HT-29 (cell line): ENCODE measurements around the gene RASGRF2. TPM values are rescaled to one million over a fixed set of nuclear protein-coding genes. Genes with fewer than 3 reads are reported as not detected.
"Not testable (repeated sequence)": the region's sequence is repeated elsewhere in the genome, so short reads cannot be mapped to it uniquely, and the experiment has no call there.

Experiments
- DNase-seq: peaks from one replicate; pipeline ENCODE4 v3.0.0-alpha.2; 2015; ENCODE audit warnings: low spot score
- total RNA-seq: library from RNA; depleted of rRNA; stranded (reverse); fragments of >200 nt; shearing (Covaris generic); gene quantifications from 2 replicates; pipeline ENCODE4 v1.2.3, GENCODE V29; 2014

The RASGRF2 gene
- total RNA-seq, 1 experiment from 2014 or later, result 8.8 TPM

DNA sequence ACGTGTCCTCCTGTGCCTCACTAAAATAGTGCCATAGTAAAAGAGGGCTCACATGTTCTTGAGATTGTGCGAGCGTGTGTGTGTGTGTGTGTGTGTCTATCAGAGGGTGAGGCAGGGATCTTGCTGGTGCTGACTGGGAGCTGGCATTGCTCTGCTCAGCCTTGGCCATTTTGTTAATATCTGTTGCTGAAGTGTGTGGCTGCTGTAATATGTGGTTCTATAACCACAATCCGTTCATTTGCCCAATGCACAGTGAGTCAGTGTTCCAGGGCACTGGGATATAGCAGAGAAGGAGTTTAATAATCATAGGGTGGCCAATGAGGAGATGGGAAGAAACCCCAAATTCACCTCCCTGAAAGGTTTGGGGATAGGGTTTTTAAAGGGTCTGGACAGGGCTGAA is 61.3 kb downstream of the RASGRF2 start:
- no peak for DNase-seq

DNA sequence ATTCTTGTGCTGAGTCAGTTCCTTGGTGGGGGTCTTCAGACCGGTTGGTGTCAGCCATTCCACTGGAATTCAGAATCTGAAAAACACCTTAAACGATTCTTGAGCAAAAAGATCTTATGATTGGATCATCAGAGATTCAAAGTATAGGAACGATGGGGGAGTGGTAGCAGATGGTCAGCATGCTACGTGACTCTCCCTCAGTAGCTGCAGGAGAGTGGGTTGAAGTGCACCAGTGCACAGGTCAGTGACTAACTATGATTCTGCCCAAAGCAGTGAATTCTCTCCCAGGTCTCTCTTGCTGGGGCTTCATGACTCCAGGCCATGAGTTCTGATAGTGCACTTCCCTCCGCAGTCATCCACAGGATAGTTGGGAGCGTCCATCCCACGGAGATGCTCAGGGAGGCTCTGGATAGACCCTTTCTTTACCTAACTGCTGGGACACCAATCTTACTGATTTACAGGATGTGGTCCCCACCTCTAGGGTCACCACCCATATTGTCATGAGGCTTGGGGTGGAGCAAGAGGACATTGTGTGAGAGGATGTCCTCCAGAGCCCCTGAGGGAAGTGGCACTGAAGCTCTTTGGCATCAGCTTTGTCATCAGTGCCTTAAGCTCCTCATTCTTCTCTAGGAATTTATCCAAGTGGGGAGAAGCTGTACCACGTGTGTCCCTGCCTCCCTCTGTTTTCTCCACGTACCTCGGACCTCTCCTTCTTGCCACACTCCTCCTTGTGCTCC is 62.0 kb downstream of the RASGRF2 start:
- no peak for DNase-seq

DNA sequence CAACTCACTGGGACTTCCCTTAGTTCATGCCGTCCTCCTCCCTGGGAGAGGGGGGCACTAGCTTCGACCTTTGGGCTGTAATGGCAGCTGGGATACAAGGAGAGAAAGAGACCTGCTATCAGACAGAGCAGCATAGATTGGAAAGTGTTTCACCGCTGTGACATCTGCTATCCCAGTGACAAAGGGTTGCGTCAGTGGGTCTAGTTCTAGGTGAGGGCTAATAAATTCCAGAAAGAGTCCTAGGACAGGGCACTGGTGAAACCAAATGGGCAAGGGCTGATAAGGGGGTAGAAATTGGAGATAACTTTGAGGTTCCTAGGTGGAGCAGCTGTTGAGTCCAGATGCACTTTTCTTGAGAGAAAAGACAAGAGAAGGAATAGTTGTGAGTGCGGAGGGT is 62.5 kb downstream of the RASGRF2 start:
- no peak for DNase-seq

DNA sequence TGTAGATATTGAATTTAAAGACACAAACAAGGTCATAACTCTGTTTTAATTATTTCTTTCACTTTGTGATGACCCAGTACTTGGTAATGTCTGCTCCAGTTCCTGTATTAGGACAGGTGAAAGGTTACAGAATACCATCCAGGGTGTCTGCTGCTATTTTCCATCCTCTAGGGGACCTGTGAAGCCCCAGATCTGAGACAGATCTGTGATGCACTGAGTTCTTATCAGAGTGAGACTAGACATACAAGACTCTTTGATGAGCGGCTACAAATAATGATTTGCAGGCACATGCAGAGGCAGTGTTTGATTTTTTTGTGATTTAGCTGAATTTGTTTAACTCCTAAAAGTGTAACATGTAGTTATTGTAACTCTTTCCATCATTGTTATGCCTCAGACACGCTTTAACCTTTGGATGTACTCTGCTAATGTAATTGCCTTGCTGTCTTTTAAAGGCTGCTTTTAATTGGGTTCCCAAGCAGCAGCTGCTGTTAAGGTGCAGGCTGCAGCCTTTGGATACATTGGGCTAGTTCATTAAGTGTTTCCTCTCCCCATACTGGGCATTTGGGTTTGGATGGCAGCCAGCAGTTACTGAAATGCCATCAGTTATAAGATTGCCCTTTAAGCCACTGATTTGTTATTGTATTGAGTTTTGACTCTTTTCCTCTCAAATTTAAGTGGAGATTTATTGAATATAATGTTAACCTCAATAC is 63.3 kb downstream of the RASGRF2 start:
- DNase-seq, result no peak

DNA sequence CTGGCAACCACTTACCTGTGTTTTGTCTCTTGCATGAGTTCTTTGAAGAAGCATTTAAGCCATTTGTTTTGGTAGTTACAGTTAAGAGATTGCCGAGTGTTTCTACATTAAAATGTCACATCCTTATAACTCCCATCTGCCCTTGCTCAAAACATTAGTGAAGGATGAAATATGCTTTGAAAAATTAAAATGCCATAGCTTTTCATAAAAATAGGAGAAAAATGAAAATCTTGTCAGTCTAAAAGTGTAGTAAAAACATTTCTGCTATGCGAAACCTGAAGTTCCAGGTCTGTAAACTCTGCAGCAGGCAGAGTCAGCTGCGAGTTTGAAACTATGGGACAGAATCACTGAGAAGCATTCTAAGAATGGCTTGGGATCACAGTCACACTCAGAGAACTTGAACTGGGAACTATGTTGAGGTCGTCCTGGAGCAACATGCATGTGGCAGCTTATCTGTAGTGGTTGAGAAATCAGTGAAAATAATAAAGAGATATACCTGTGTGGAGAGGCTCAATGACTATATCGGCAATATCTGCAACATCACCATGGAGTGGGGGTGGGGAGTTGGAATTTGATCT is 67.4 kb downstream of the RASGRF2 start:
- no peak for DNase-seq

DNA sequence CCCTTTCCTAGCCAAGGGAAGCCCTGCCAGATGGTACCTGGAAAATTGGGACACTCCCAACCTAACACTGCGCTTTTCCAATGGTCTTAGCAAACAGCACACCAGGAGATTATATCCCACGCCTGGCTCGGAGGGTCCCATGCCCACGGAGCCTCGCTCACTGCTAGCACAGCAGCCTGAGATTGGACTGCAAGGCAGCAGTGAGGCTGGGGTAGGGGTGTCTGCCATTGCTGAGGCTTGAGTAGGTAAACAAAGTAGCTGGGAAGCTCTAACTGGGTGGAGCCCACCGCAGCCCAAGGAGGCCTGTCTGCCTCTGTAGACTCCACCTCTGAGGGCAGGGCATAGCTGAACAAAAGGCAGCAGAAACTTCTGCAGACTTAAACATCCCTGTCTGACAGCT is 68.7 kb downstream of the RASGRF2 start:
- not testable (repeated sequence) for DNase-seq

DNA sequence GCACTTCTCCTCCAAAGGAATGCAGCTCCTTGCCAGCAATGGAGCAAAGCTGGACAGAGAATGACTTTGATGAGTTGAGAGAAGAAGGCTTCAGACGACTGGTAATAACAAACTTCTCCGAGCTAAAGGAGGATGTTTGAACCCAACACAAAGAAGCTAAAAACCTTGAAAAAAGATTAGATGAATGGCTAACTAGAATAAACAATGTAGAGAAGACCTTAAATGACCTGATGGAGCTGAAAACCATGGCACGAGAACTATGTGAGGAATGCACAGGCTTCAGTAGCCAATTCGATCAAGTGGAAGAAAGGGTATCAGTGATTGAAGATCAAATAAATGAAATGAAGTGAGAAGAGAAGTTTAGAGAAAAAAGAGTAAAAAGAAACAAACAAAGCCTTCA is 69.6 kb downstream of the RASGRF2 start:
- not testable (repeated sequence) for DNase-seq

DNA sequence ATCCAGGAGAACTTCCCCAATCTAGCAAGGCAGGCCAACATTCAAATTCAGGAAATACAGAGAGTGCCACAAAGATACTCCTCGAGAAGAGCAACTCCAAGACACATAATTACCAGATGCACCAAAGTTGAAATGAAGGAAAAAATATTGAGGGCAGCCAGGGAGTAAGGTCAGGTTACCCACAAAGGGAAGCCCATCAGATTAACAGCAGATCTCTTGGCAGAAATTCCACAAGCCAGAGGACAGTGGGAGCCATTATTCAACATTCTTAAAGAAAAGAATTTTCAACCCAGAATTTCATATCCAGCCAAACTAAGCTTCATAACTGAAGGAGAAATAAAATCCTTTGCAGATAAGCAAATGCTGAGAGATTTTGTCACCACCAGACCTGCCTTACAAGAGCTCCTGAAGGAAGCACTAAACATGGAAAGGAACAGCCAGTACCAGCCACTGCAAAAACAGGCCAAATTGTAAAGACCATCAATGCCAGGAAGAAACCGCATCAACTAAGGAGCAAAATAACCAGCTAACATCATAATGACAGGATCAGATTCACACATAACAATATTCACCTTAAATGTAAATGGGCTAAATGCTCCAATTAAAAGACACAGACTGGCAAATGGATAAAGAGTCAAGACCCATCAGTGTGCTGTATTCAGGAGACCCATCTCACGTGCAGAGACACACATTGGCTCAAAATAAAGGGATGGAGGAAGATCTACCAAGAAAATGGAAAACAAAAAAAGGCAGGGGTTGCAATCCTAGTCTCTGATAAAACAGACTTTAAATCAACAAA is 70.3 kb downstream of the RASGRF2 start:
- not testable (repeated sequence) for DNase-seq

DNA sequence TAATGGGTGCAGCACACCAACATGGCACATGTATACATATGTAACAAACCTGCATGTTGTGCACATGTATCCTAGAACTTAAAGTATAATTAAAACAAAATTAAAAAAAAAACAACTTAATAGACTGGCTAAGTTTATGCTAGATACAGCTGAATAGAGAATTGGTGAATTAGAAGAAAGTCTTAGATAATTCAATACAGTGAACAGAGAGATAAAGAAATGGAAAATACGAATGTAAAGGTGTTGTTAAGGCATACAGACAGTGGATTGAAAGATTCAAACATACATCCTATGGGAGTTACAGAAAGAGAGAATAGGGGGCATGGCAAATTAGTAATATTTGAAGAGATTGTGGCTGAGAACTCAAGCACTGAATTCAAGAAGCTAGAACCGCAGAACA is 75.4 kb downstream of the RASGRF2 start:
- DNase-seq, result no peak

DNA sequence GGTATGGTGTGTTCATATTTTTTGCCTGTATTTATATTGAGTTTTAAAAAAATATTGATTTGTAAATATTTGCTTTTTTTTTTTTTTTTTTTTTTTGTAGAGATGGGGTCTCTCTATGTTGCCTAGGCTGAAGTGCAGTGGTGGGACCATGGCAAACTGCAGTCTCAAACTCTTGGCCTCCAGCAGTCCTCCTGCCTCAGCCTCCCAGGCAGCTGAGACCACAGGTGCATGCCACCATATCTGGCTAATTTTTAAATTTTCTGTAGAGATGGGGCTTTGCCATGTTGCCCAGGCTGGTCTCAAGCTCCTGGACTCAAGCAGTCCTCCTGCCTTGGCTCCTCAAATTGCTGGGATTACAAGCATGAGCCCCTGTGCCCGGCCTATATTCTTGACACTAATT is 78.3 kb downstream of the RASGRF2 start:
- DNase-seq, result no peak

DNA sequence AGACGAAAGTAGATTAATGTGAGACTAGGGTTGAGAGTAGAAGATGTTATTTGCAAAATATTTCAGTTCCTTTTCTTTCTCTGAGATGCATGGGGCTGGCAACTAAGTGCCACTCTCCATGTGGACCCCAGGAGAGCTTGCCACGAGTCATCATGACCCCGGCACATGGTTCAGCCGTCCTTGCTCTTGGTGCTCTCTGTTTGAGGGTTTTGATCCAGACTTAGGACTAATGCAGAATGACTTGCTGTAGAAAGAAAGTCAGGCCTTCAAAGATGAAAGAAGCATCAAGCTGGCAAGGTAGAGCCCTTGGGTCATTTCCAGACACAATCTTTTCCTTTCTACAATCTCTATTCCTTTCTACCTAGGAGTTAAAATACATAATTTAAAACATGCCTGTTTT is 84.7 kb downstream of the RASGRF2 start:
- DNase-seq, result no peak

DNA sequence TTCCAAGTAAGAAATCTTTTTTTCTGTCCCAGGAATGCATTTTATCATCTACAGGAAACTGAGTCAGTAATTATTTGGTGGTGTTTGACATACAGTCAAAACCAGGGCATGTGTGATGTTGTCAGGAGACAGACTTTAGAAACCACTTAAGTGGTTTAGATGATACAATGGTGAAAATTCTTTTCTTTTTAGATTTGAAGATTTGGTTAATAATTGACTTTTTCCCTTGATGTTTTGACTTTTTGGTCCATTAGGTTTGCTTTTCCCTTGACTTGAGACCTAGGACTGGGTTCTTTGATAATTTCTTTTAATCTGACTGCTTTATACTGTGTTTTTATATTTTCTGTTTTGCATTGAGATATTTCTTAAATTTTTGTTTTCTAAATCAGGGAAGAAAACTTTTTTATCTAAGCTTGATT is 85.2 kb downstream of the RASGRF2 start:
- no peak for DNase-seq

DNA sequence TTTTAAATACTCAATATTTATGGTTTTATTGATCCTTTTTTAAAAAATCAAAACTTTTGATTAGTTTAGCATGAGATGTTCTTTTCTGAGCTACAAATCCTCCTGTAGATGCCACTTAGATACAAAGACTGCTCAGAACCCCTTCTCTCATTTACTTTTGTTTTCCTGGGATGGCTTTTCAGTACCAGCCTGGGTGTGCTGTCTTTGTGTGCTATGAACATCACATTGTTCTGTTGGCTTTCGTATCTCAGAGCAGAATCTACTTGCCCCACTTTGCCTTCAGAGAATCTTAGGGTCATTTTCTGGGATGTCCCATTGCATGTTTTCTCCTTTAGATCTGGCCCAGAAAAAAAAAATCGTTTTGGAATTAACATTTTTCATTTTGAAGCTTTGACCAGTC is 85.9 kb downstream of the RASGRF2 start:
- no peak for DNase-seq

DNA sequence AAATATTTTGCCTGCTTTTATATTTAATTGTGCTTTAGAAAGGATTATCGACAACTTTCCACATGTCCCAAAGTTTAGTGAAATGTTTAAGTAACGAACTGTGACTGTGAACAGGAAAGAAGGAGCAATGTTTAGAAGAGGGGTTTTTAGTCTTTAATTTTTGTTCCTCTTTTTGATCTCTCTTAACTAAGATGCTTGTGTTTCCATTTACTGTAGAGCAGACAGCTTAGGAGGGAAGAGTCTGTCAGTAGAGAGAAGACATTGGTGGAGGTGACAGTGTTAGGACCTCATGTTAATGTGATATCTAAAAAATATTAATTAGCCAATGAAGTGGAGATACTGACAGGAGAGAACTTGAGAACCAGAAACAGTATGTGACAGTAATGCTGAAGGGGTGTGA is 92.2 kb downstream of the RASGRF2 start:
- DNase-seq, result no peak

DNA sequence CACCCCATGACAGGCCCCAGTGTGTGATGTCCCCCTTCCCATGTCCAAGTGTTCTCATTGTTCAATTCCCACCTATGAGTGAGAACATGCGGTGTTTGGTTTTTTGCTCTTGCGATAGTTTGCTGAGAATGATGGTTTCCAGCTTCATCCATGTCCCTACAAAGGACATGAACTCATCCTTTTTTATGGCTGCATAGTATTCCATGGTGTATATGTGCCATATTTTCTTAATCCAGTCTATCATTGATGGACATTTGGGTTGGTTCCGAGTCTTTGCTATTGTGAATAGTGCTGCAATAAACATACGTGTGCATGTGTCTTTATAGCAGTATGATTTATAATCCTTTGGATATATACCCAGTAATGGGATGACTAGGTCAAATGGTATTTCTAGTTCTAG is 93.1 kb downstream of the RASGRF2 start:
- not testable (repeated sequence) for DNase-seq

DNA sequence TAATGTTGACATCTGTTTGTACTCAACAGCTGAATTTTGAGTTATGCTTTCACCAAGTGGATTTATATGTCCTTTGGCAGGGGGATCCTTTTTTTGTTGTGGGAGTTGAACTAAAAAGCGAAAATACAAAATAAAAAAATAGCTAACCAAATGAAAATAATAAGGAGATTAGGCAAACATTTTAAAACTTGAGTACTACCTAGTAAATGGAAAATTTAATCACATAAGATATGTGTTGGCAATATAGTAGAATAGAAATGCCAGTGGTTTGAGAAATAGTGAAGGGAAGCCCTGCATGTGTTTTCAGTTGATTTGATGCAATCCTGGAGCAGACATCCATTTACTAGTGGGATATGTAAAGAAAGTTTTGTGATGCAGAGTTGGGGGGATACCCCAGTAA is 98.0 kb downstream of the RASGRF2 start:
- no peak for DNase-seq

DNA sequence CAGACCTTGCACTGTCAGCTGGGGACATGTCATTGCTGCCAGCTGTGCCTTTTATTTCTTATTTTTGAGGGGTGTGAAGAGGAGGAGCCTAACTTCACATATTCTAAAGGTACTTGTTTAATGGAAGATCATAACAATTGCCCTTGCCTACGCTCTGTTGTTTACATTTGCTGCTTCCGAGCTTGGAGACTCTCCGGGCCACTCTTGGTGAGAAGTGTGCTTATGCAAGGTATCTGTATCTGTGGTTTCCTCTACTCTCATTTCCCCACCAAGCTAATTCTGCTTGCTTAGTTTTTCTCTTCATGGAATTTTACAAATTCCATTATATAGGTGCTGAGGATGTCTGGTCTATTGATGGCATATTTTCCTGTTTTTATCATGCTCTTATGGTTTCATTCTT is 105.3 kb downstream of the RASGRF2 start:
- DNase-seq, result no peak

DNA sequence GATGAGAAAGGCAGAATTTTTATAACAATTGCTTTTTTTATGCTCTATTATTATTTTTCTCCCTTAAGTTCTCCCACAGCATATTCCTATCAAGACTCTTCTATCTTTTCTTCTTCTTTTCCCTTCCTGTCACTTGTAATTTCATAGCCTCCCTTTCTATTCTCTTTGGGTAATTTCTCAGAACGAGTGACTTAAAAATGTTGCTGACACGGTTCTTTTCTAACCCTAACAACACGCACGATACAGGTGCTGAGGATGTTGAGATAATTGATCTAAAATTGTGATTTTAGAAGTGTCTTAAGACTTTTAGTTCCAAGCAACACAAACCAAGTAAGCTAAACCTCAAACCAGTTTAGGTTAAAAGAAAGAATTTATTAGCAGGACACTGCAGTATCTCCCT is 105.9 kb downstream of the RASGRF2 start:
- DNase-seq, result no peak

DNA sequence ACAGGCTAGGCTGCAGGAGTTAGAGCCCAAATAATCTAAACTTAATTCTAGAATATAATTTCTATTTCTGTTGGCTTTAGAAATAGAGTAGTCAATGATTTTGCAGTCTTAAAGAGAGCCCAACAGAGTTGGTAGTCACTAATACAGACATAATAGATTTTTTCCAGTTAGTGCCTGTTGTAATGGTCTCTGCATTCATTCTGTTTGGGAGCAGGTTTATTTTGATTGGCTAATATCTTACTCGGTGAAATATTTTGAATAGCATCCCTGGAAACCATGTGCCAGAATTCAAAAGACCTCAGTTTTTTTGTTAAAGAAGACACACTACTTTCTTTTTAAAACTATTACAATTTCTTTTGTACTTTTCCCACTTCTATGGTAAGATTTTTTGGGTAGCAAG is 107.2 kb downstream of the RASGRF2 start:
- no peak for DNase-seq

DNA sequence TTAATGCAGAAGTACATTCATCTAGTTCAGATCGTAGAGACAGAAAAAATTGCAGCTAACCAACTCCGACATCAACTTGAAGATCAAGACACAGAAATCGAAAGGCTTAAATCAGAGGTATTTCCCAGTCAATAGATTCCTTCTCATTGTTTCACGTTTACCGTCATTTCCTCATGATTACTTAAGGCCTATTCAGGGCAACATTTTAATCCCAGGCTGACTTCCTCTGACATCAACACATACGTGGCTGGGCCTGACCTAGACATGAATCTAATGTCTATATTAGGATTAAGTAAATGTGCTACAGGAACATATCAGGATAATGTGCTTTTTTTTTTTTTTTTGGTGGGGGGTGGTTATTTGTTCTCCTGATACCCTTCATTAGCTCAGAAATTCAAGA is 107.9 kb downstream of the RASGRF2 start:
- no peak for DNase-seq

DNA sequence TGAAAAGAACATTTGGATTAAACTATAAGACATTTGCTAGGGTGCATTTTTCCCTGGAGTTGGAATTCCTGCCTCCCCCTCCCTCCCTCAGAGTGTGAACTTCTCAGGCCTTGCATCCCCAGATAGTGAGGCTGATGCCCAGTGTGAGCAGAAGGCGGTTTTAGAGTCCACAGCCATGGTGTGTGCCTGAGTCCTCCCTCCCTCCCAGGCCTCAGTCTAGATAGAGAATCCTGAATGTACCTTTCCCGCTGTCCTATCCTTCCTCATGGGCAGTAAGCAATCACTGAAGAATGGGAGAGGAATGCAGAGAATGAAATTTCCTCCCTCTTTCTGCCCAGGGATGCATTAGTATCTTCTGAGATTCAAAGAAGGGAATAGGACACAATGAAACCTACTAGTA is 108.5 kb downstream of the RASGRF2 start:
- DNase-seq, result no peak

DNA sequence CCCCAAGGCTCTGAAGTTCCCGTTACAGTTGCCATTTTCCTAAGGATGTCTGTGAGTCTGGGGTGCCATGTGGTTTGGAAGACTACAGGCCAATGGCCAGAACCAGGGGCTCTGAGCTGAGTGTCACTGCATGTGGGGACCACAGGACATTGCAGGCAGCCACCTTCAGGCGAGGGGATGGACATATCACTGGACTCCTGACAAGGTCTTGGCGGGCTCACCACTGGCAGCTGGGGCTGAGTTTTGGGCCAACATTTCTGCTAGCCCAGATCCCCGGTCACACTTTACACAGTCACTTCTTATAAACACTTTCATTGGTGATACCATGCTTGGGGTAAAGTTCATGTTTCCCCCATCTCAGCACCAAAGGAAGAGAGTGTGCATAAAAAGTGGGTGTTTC is 109.8 kb downstream of the RASGRF2 start:
- DNase-seq, result no peak
